HG02943 (cell line): Measurements from ENCODE around the gene TOB1.

Source experiments
- ATAC-seq: cut with Tn5 transposase; IDR thresholded peaks from one replicate; pipeline ENCODE4 v1.9.1; 2021; ENCODE audit warnings: mild to moderate bottlenecking, low read depth, moderate library complexity; ENCODE audit not compliant: unreplicated experiment

TOB1 gene

GRCh38 chr17:50848711-50849110 is 17.4 kb downstream of the TOB1 start:
- ATAC-seq, result no peak

- ATAC-seq, result no peak
Observed at GRCh38 chr17:50848039-50848438, 18.1 kb downstream of the TOB1 start.

- ATAC-seq, result no peak
Observed at GRCh38 chr17:50847566-50847965, 18.6 kb downstream of the TOB1 start.

- ATAC-seq, result no peak
Observed at GRCh38 chr17:50845240-50846147, 20.7 kb downstream of the TOB1 start.

- no peak for ATAC-seq
Observed at GRCh38 chr17:50844117-50844700, 21.9 kb downstream of the TOB1 start.

GRCh38 chr17:50843150-50843905 is 22.8 kb downstream of the TOB1 start:
- ATAC-seq, result no peak

GRCh38 chr17:50842506-50843149 is 23.5 kb downstream of the TOB1 start:
- ATAC-seq, result no peak

- no peak for ATAC-seq
Observed at GRCh38 chr17:50841949-50842354, 24.2 kb downstream of the TOB1 start.

GRCh38 chr17:50841277-50841948 is 24.7 kb downstream of the TOB1 start:
- ATAC-seq, result no peak

- ATAC-seq, result no peak
Observed at GRCh38 chr17:50840311-50840851, 25.8 kb downstream of the TOB1 start.

- no peak for ATAC-seq
Observed at GRCh38 chr17:50839591-50840310, 26.4 kb downstream of the TOB1 start.

GRCh38 chr17:50837980-50838954 is 27.9 kb downstream of the TOB1 start:
- ATAC-seq, result no peak

GRCh38 chr17:50837286-50837979 is 28.7 kb downstream of the TOB1 start:
- no peak for ATAC-seq

- no peak for ATAC-seq
Observed at GRCh38 chr17:50836826-50837225, 29.3 kb downstream of the TOB1 start.

GRCh38 chr17:50835301-50836234 is 30.6 kb downstream of the TOB1 start, which contains the start of gene WFIKKN2:
TSS of gene WFIKKN2 (plus strand) at chr17:50835586. CDS start at chr17:50835938, 352 bp downstream.
- no peak for ATAC-seq
